Amniotic stem cell (primary cell): ENCODE measurements around the gene TNFRSF25.
"Not testable (repeated sequence)": the region's sequence is repeated elsewhere in the genome, so short reads cannot be mapped to it uniquely, and the experiment has no call there.

Experiments
- DNase-seq: peaks from one replicate; lab custom pipeline; 2025; lab: John Stamatoyannopoulos, UW

TNFRSF25 gene

GRCh38 chr1:6431645-6432579 is 34.1 kb downstream of the TNFRSF25 start:
- DNase-seq: not testable (repeated sequence)

GRCh38 chr1:6429660-6430411 is 36.1 kb downstream of the TNFRSF25 start:
- not testable (repeated sequence) for DNase-seq

GRCh38 chr1:6428453-6428852 is 37.5 kb downstream of the TNFRSF25 start:
- not testable (repeated sequence) for DNase-seq

GRCh38 chr1:6427441-6428390 is 38.3 kb downstream of the TNFRSF25 start:
- no peak for DNase-seq

GRCh38 chr1:6426972-6427350 is 39.0 kb downstream of the TNFRSF25 start:
- DNase-seq: no peak

- DNase-seq: no peak
Observed at GRCh38 chr1:6426277-6426971, 39.5 kb downstream of the TNFRSF25 start.

- DNase-seq: no peak
Observed at GRCh38 chr1:6425658-6426057, 40.3 kb downstream of the TNFRSF25 start.

GRCh38 chr1:6424619-6425593 is 41.1 kb downstream of the TNFRSF25 start, which contains the start of gene ESPN:
Gene ESPN (plus strand): TSS chr1:6424776. CDS start chr1:6424956, 180 bp downstream.
- DNase-seq: no peak

GRCh38 chr1:6424000-6424565 is 41.9 kb downstream of the TNFRSF25 start:
- DNase-seq: no peak

GRCh38 chr1:6423321-6423999 is 42.5 kb downstream of the TNFRSF25 start:
- DNase-seq: no peak

- DNase-seq: no peak
Observed at GRCh38 chr1:6421266-6421665, 44.7 kb downstream of the TNFRSF25 start.

GRCh38 chr1:6420454-6421042 is 45.4 kb downstream of the TNFRSF25 start:
- DNase-seq: no peak

GRCh38 chr1:6419804-6420453 is 46.0 kb downstream of the TNFRSF25 start, which contains the start of gene HES2:
Gene HES2 (minus strand): TSS chr1:6419919. CDS start chr1:6419820, 99 bp downstream.
- DNase-seq: no peak

GRCh38 chr1:6419397-6419803 is 46.6 kb downstream of the TNFRSF25 start:
- no peak for DNase-seq

GRCh38 chr1:6418668-6419396 is 47.1 kb downstream of the TNFRSF25 start:
- DNase-seq: no peak

GRCh38 chr1:6417961-6418667 is 47.9 kb downstream of the TNFRSF25 start:
- DNase-seq: no peak

- DNase-seq: no peak
Observed at GRCh38 chr1:6416906-6417305, 49.1 kb downstream of the TNFRSF25 start.
